Stimulated activated CD4-positive, alpha-beta T cell treated with anti-CD3 and anti-CD28 coated beads, Interleukin-15, amount 100 ng/mL, for 48 hours (primary cell): Measurements from ENCODE around the gene COMMD2.

Source experiments
- DNase-seq, 2 donors: peaks; one replicate each; pipeline ENCODE4 v3.0.0-alpha.2; 2020; ENCODE audit warnings: low read depth in 2 of 2

Gene COMMD2

DNA sequence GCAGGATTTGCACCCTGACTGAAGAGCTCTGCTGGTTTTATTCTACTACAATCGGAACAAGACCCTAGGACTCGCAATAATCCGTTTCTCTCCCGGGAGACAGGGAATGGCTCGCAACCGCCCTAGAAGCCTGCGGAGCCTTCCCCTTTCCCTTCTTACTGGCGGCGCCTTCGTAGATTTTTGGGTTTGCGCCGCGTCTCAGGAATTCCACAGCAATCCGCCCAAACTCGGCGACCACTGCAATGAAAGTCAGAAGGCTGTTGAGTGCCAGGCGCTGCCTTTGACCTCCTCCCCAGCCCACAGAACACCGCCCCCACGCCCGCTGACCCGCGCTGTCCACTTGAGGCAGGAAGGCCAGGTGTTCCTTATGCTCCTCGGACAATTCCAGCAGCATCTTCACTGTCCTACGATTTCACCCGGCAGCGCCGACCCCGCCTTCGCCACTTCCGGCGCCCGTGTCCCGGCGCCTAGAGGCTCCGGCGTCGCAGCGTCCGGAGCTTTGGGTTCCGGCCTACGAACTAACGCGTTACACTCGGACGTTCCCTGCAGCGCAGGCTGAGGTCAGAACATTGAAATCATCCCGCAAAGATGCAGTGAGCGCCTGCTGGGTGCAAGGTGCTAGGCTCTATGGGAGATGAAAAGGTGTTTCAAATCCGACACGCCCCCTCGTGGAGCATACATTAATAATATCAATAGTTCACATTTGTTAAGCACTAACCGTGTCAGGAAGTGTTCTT is at the start of gene COMMD2:
Gene COMMD2 (minus strand): TSS at position 439 of the 737 bp plus-strand sequence. CDS start 45 bp downstream, at position 394.
- peak; percentile 71 to 77 for DNase-seq

DNA sequence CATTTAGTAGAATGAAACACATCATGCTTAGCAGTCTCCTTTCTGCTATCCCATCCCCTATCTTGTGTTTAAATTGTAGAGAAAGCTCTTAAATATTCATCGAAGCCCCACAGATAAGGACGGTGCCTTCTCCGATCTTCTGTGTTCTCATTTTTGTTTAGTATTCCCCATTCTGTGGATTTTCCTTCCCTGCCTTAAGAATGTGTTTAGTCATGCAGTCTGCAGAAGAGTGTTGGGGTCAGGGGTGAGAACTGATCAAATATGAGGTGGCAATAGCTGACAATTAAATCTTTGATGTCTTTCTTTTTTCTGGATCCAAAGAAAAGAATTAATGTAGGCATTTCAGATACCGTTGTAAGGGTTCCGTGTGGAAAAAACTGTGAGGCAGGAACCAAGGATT is 49.4 kb upstream of the COMMD2 start:
- no peak for DNase-seq

DNA sequence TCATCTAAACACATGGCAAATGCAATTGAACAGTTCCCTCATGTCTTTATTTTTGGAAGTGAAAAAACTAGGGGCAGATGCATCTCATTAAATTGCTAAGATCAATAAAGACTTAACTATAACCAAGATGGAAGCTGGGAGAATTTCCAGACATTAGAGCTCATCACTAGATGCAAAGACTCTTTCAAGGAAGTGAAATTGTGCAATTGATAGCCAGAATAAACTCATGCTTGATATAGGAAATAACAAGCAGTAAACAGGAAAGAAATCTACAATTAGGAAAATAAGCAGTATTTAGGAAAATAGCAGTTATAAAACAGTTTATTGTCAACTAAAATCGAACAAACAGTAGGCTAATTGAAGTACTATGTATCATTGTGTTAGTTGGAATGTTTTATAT is 48.9 kb upstream of the COMMD2 start:
- no peak for DNase-seq

DNA sequence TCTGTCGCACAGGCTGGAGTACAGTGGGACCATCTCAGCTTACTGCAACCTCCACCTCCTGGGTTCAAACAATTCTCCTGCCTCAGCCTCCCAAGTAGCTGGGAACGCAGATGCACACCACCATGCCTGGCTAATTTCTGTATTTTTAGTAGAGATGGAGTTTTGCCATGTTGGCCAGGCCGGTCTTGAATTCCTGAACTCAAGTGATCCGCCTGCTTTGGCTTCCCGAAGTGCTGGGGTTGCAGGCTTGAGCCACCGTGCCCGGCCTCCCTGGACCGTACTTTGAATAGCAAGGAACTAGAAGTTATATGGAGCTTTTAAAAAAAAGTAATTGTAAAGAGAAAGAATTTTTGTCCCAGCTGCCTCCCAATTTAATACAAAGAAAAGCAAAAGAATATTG is 48.4 kb upstream of the COMMD2 start:
- DNase-seq = no peak

DNA sequence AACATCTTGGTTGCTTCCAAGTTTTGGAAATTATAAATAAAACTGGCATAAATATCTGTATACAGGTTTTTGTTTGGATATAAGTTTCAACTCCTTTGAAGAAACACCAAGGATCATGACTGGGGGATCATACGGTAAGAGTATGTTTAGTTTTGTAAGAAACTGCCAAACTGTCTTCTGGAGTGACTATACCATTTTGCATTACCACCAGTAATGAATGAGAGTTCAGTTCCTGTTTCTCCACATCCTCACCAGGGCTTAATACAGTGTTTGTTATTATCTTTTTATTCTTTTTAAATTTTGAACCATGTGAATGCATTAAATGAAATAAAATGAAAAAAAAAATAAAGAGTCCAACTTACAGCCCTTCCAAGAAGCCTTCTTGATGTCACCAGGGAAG is 43.7 kb upstream of the COMMD2 start:
- no peak for DNase-seq

DNA sequence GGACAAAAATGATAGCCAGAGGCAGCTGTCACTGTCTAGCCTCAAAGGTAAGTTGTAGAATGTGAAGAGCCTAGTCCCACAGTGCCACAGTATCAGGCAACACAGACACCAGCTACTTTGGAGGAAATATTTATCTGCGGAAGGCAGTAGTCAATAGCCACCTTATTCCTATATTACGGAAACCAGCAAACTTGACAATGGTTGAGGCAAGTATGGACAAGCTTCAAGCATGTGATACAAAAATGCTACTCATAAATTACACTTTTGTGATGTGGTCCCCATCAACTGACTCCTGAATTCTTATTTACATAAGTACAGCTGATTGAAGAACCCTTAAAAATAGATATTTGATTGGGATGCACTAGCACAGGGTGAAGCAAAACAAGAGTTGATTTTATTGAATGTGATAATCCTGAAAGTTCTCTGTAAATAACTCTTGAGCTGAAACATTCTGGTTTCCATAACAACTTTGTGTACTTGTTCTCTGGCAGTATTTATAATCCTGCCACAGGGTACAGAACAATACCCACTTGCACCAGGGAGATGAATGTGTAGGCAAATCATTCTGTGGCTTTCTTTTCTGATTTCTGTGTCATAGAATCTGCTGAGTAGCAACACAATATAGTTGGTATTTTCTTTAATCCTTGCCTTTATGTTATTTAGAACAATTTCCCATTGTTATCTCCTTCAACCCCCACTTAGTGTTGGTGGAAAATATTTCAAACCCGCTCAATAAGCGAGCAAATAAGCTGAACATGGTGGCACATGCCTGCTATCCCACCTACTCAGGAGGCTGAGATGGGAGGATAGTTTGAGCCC is 40.4 kb upstream of the COMMD2 start, which contains the start of gene ANKUB1:
Gene ANKUB1 (minus strand): TSS at position 103 of the 819 bp plus-strand sequence. CDS start 188 bp downstream, outside the sequence.
- no peak for DNase-seq

DNA sequence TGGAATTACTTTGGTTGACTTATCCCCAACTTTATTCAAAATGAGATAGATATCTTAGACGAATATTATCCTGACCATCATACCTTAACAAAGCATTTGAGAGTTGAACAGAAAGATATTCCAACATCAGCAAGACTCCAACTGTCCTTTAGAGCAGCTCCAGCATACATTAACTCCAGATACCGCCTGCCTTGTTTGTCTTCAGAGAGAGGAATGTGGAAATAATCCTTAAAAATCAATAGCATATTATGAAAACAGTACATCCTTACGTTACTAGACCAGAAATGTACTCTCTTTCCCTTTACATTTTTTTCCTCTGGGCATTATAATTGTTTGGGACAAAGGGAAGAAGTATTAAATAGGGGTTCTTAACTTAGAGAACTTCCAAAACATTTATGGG is 38.4 kb upstream of the COMMD2 start:
- DNase-seq = no peak

DNA sequence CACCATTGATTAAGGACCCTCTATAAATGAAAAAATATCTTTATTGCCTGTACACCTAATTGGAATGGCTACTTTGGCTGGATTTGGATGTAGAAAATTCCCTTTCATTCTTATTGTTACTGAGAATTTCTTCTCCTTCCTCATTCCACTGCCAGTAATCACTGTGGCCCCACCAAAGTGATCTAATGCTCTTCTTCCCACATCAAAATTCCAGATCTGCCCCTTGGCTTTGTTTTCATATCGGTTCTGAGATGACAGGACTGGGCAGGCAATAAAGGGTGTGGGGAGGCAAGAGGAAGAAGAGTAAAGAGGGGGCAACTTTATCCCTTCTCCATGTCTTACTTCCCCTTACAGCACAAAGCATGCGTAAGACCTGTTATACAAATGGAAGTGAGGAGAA is 38.0 kb upstream of the COMMD2 start:
- DNase-seq = no peak

DNA sequence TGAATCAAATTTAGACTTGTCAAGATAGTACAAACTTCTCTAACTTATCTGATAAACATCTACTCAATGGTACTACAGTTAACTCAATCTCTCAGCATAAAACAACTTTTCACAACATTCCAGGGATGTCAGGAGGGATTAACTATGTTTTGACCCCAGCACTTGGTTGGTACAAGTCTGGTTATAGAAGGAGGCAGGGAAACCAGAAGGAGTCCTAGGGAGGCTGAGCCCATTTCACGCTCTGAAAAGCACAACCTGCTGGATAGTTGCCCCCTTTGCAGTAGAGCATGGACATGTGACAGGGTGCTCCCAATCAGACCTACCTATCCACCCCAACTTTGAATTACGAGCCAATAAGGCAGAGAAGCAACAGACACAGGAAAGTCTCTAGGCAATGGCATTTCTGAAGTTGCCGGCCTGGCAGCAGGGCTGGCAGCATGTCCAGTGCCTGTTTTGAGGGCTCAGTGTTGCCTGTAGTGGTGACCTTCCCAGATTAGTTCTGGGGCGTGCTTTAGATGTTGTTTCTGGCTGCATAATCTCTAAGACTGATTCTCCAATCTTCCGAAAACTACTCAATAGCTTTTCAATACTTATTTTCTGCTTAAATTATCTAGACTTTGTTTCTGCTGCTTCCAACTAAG is 31.9 kb upstream of the COMMD2 start:
- DNase-seq = no peak

DNA sequence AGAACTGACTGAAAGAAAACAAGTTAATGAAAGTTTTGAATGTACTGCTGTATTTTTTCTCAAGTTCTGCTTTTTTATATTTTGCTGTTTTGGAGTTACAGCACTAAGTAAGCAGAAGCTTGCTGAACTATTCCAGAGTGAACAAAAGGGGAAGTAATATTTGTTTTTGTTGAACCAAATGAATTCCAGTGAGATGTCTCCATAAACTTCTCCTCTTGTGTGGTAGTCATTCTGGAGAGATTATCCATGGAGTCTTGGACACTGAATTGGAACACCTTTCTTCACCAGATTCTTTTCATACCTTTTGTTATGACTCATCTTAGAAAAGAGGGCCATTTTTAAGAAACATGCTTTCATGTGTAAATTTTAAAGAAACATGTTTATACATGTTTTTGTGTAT is 31.3 kb upstream of the COMMD2 start:
- no peak for DNase-seq

DNA sequence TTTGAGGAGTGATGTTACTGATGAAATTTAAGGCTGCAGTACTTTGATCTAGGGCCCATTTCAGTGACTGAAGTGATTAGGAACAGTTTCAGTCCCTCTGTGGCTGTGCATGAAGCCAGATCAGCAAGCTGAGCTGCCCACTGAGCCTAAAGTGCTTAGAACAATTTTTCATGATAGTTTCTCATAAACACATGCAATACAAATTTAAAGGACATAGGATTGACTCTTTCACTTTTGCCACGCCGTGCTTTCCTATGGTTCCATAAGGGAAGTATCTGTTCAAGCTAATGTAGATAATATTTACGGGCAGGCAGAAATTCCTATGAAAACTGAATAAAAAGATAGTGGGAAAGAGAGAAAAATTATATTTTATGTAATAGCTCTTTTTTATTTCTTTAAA is 29.5 kb upstream of the COMMD2 start:
- DNase-seq = no peak

DNA sequence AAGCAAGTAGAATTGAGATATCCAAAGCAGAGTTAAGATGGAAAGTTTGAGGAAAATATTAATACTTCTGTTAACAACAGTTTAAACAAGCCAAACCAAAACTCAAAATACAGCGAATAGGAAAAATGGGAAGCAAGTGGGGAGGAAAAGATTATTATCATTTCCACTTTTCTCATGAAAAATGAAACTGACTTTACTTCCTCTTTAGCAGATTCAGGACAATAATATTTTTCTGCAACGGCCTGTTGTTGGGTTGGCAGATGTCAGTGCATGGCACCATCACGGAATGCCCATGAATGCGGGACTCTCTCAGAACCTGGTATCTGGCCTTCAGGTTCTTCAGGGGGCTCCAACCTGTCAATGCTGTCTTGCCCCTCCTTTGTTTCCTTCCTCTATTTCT is 28.9 kb upstream of the COMMD2 start:
- no peak for DNase-seq

DNA sequence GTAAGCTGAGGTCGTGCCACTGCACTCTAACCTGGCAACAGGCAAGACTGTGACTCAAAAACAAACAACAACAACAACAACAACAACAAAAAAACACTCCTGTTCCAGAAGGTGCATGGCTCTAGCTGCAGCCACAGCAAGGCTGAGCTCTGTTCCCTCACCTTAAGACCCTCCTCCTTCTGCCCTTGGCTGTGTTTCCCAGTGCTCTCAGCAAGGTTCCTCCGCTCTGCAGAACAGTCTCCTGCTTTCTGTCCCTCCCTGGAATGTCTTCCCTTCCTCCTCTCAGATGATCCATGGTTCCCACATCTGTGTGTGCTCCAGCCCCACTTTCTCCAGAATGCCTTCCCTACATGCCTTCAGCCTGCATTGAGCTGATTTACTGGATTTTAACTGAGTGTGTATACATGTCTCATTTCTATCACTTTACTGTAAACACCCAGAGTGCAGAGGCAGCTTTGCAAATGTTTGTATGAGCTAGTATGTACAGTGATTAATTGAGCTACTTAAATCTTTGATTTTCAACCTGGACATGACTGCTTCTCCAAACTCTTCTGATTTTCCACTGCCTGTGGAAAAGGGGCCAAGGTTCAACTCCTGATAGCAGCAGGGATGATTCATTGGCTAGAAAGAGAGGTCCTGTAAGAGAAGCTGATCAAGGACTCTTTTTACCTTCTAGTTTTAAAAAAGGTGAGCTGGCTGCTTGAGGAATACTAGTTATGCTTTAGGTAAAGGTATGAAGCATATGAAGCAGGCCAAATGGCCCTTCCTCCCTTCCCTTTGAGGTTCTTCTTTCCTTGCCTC is 25.3 kb upstream of the COMMD2 start:
- DNase-seq = no peak

DNA sequence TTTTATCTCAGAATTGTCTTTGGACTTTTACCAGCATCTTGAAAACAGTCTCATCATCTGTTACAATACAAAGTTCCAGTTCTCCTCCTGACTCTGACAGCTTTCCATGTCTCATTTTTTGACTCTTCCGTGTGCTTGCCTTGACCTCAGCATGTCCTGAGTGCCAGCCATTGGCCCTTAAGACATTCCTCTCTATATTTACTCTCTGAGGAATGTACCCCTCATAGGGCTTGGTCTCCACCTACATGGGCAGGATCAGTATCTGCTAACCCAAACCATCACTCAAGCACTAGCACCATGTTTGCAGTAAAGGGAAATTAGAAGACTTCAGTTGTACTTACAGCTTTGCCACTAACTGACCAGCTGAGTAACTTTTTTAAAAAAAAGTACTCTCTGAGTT is 23.9 kb upstream of the COMMD2 start:
- no peak for DNase-seq

DNA sequence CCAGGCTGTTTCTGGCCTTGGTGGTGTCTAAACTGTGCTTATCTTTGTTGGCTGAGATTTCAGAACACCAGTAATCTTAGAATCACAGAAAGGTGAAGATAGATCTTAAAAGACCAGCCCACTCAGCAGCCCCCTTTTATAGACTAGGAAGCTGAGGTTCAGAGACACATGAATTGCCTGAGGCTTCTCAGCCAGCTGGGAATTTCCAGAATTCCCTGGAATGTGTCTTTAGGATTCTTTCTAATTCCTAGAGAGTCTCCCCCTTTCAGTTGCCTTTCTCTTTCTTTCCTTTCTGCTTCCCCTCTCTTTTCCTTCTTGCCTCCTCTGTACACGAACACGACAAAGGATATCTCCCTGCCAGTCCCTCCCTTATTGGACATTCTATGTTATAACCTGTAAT is 20.6 kb upstream of the COMMD2 start:
- DNase-seq = no peak

DNA sequence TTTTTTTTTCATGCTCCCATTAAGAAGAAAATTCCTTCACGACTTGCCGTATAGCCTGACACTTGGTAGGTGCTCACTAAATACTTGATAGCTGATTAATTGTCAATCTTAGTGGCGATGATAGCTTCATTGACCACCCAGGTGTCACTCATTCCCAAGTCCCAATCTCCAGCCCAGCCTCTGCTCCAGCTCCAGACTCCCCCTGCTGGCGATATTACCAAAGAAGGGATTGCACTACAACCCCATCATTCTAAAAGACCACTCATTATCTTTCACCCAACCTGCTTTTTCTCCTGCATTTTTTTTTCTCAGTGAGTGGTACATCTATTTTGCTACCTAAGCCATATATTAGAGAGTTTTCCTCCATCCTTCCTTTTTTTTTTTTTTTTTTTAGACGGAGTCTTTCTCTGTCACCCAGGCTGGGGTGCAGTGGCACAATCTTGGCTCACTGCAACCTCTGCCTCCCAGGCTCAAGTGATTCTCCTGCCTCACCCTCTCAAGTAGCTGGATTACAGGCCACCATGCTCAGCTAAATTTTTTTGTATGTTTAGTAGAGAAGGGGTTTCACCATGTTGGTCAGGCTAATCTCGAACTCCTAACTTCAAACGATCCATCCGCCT is 19.5 kb upstream of the COMMD2 start:
- peak in 1 of 2 donors; percentile 36 for DNase-seq

DNA sequence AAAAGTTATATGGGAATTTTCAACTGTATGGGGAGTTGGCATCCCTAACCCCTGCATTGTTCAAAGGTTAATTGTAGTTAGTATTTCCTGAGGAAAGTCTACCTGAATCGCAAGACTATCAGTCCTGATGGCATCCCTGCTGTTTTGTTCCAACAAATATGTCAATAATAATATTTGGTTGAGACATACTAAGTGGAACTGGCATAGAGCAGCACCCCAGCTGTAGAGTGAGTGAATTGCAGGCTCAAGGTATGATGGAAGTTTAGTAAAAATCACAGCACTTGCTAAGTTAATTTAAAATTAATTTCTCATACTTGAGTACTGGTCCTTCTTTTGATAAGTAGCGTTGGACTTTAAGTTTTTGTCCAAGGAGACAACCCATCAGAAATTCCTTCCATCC is 18.0 kb upstream of the COMMD2 start:
- DNase-seq = no peak

DNA sequence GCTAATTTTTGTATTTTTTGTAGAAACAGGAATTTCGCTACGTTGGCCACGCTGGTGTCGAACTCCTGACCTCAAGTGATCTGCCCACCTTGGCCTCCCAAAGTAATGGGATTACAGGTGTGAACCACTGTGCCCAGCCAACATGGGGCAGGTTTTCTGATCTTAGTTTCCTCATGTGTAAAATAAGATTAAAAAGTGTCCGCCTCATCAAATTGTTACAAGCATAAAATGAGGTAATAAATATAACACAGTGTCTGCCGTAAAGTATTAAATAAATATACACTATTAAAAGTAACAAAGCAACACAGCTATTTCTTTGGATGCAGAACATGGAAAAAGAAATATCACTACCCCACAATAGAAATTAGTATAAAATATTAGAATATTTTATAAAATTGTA is 16.4 kb upstream of the COMMD2 start:
- no peak for DNase-seq

DNA sequence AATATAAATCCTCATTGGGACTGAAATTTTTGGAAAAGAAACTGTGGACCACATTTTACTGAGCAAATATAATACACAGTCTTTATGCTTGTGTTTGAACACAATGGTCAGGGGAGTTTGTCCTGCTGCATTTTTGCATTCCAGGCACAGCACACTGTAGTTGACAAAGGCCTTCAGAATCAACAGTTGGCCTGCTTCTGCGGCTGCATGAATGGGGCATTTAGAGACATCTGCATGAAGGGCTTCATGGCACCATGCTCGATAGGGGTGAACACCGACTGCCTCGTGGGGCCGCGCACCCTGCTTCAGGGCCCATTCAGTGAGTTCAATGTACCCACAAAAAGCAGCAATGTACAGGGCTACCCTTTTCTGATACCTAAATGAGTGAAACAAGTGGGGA is 15.4 kb upstream of the COMMD2 start:
- DNase-seq = no peak

DNA sequence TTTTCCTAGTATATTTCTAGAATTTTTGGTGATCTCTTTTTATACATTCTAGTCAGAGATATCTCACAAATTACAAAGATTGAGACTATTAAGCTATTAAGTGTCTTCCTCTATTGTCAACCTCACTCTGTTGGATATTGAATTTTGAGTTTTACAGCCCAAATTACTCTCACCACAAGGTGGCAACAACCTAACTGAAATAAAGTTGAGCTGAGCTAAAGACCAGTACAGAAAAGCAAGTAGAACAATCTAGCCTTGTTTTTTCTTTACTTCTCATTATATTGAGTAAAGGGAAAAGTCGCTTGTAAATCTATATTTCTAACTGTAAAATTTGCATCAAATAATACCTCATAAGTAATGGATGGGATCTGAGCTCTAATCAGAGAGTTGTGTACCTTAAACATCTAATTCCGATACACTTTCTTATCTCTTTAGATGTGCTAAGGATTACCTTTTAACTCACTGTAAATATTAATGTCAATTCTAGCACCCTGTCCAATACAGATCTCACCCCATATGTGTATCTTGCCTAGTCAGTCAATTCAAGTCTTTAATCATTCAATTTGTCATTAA is 13.6 kb upstream of the COMMD2 start:
- DNase-seq = no peak

DNA sequence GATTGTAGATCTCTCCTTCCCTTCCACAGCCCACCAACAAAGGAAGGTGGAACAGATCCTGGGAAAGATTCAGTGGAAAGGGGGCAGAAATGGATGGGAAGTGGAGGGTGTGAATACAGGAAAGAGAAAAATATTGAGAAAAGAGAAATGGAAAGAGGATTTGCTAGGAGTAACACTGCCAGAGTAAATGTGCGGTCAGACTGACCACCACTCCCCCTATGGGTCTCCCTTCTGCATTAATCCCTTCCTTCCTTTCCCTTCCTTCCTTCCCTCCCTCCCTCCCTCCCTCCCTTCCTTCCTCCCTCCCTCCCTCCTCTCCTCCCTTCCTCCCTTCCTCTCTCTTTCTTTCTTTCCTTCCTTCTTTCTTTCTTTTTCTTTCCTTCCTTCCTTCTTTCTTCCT is 12.0 kb upstream of the COMMD2 start:
- no peak for DNase-seq
